Right lobe of liver (tissue), 4 donors: ENCODE results near the gene DNAJC10.

Experiments used
- POLR2A ChIP-seq: fragments of 450-650 bp; IDR thresholded peaks from one replicate; pipeline ENCODE4 v1.6.1; 2017; ENCODE audit warnings: antibody characterized with exemption, mild to moderate bottlenecking
- TF ChIP-seq, protein P1 (sequence below), 4 donors: fragments of 200-600 bp in 3 of 4; fragments of 450-650 bp in 1 of 4; IDR thresholded peaks; one replicate each; pipeline versions ENCODE4 v1.5.1 to v1.8.0; 2016 to 2022; ENCODE audit warnings: antibody characterized with exemption in 4 of 4, mild to moderate bottlenecking in 2 of 4
- donor health status: DM: no; HTN: no; CAD: no.
- donor health status: DM: no; HTN: no; CAD: no.
- donor health status: DM: no; HTN: yes; CAD: no.

- TF ChIP-seq POLR2A: no peak
- TF ChIP-seq, protein P1, sequence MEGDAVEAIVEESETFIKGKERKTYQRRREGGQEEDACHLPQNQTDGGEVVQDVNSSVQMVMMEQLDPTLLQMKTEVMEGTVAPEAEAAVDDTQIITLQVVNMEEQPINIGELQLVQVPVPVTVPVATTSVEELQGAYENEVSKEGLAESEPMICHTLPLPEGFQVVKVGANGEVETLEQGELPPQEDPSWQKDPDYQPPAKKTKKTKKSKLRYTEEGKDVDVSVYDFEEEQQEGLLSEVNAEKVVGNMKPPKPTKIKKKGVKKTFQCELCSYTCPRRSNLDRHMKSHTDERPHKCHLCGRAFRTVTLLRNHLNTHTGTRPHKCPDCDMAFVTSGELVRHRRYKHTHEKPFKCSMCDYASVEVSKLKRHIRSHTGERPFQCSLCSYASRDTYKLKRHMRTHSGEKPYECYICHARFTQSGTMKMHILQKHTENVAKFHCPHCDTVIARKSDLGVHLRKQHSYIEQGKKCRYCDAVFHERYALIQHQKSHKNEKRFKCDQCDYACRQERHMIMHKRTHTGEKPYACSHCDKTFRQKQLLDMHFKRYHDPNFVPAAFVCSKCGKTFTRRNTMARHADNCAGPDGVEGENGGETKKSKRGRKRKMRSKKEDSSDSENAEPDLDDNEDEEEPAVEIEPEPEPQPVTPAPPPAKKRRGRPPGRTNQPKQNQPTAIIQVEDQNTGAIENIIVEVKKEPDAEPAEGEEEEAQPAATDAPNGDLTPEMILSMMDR (IDR thresholded peaks at IDR 0.05): no peak
Measured at GRCh38 chr2:182729710-182730339, 13.8 kb downstream of the DNAJC10 start.
